ACHN (cell line): ENCODE results near the gene CDY2A.
"Not testable (repeated sequence)": the region's sequence is repeated elsewhere in the genome, so short reads cannot be mapped to it uniquely, and the experiment has no call there.

Experiments
- DNase-seq: peaks from one replicate; pipeline ENCODE4 v3.0.0-alpha.2; 2015
- in situ Hi-C: cut with HindIII; loops from 2 replicates; pipeline ENCODE4 v1.10.0; 2017; ENCODE audit warnings: low sequenced_read_pairs, low pct_ligation_motif_present, low pct_unique_long_range_greater_than_20kb

The CDY2A gene

GRCh38 chrY:18025487-18025886, at the start of gene CDY2A:
Gene CDY2A, plus strand, starts transcription at chrY:18025787. Its CDS starts 328 bp downstream, at chrY:18026115.
- DNase-seq, in situ Hi-C loops: not testable (repeated sequence)

GRCh38 chrY:17997586-17997985, 28.0 kb upstream of the CDY2A start:
- DNase-seq, in situ Hi-C loops: not testable (repeated sequence)

DNA sequence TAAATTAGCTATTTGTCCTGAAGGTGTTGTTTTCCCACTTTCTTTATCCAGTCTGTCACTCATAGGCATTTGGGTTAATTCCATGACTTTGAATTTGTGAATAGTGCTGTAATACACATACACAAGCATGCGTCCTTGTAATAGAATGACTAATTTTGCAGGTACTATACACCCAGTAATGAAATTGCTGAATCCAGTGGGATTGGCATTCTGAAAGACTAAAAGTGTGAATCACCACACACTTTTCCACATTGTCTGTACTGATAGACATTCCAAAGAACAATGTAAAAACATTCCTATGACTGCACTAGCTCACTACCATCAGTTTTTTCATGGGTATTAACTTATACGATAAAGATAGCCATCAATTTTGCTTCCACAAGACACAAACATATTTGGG, 27.3 kb upstream of the CDY2A start:
- DNase-seq, in situ Hi-C loops: not testable (repeated sequence)

GRCh38 chrY:18023897-18024296, 1.7 kb upstream of the CDY2A start:
- DNase-seq, in situ Hi-C loops: not testable (repeated sequence)

DNA sequence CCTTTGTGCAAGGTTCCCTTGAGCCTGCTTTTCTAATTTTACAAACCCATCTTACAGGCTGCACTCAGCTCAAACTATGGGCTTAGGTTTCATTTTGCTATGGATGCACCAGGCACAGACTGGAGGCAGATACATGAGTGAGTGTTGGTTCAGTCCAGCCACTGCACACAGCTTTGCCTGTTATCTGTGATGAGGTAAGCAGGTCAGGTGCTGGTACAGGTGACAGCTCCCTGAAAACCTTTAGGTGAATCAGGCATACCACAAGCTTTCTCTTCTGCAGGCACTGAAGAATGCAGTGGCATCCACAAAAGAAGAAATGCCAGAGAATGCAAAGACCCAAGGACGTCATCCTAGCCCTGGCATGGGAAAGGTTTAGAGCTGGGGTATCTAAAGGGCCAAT, 3.3 kb downstream of the CDY2A start:
- in situ Hi-C loops, DNase-seq: not testable (repeated sequence)

GRCh38 chrY:18030178-18030577, 4.6 kb downstream of the CDY2A start:
- in situ Hi-C loops = not testable (repeated sequence)

GRCh38 chrY:18034100-18034814, 8.7 kb downstream of the CDY2A start:
- in situ Hi-C loops, DNase-seq: not testable (repeated sequence)

More at GRCh38 chrY:18030178-18030577, 4.6 kb downstream of the CDY2A start:
- DNase-seq = not testable (repeated sequence)

DNA sequence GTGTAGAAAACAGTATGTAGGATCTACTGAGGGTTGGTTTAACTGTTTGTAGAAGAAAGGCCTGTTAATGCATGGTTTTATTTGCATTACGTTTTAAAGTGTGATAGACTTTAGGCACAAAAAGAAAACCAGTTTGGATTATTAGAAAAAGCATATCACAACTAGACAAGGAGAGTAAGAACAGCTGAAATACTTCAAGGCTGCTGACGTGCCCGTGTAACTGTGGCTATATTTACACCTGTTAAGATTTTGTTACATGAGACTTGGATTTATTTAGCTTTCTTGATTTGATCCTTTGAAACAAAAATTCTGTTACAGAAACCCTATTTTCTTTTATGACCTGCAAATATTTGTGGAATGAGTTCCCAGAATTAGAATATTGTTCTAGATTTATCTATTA, 9.3 kb downstream of the CDY2A start:
- in situ Hi-C loops, DNase-seq: not testable (repeated sequence)

DNA sequence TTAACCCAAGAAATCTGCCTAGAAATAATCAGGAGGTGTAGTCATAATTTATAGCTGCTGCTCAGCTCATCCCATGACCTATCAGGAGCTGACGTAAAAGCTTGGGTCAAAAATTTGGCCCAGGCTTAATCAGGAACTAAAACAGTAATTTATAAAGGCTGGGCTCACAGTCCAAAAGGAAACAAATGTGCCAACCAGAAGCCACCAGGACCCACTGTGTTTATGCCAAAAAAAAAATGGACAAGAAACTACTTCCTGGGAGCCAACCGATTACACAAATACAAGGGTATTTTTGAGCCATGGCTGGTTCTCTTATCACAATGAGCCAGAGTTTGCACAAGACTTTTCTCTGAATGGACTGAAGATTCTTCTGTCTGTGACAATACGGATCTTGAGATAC, 19.4 kb downstream of the CDY2A start:
- DNase-seq, in situ Hi-C loops: not testable (repeated sequence)

DNA sequence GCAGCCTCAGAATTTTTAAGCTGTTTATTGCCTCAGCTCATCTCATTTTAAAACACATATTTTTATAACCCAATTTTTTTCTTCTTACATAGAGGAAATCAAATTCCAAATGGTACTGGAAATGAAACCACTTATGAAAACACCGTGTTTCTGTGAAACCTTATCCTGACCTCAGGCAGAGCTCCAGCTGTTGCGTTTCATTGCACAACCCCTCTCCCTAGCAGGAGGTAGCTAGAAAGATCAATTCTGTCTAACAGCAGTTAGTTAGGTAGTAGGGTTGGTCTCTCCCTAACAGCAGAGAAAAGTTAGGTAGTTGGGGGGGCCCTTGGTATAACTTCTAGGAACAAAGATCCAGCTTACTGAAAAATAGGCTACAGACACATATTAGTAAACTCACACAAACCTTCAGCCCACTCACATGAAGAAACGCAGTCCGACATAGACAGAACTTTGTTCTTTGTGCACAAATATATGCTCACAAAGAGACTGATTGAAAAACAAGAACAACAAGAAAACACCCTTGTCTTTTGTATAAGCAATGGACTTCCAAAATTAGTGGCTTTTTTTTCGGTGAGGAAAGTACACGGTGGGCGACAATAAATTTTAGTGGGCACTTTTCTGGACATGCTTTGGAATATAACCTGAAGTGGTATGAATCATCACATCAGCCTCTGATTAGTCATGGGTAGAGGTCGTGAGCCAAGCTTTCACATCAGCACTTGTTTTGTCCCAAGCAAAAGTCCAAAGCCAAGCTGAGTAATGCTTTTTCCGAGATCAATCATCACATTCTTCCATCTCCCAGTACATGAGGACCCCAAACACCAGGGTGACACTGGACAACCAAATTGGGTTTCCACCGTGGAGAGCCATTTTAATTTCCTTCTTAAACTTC, 22.8 kb downstream of the CDY2A start:
- in situ Hi-C loops, DNase-seq: not testable (repeated sequence)

GRCh38 chrY:18049061-18049460, 23.5 kb downstream of the CDY2A start:
- DNase-seq, in situ Hi-C loops: not testable (repeated sequence)

DNA sequence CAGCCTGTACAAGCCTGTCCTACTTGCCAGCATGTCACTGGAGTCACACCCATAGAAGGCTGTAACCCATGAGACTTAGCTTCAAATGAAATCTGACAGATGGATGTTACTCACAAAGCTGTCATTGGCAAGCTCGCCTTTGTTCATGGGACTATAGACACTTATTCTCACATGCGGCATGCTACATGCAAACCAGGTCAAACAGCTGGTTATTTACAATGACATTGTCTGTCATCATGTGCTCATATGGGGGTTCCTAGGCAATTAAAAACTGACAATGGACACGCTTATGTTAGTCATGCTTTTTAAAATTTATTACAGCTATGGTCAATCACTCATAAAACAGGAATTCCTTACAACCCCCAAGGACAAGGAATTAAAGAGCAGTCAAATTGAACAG, 30.9 kb downstream of the CDY2A start:
- in situ Hi-C loops, DNase-seq: not testable (repeated sequence)

GRCh38 chrY:18073464-18073863, 47.9 kb downstream of the CDY2A start:
- in situ Hi-C loops, DNase-seq: not testable (repeated sequence)
